Measurements from ENCODE around the gene POU3F2. TPM values are rescaled to one million over a fixed set of nuclear protein-coding genes. Genes with fewer than 3 reads are reported as not detected.

Gene POU3F2
- total and polyA plus RNA-seq, 2 donors (not counting 1 experiment from before 2014, with no cell fraction given), result not detected

- Histone ChIP-seq H3K27me3 (replicated peaks in 1 of 4; ENCODE audit: control extremely low read depth in 1 of 4, control insufficient read depth in 3 of 4, insufficient read depth in 4 of 4, low read length in 3 of 4) (peaks cover 5 to 90% (median 76%) of the 10 kb centered on the region in 4 experiments), H3K79me2 (ENCODE audit: control insufficient read depth, insufficient read depth, low read length) (no peaks in the 10 kb centered on the region), H3K9ac (ENCODE audit: low read length) (no peak overlapping the region), H3K36me3 (replicated peaks in 1 of 2; ENCODE audit: control extremely low read depth in 1 of 2, control insufficient read depth in 1 of 2, extremely low read depth in 1 of 2, insufficient read depth in 2 of 2, low read length in 1 of 2) (no peaks in the 10 kb centered on the region), H4K20me1 (ENCODE audit: control insufficient read depth, insufficient read depth, low read length, poor library complexity, severe bottlenecking) (no peaks in the 10 kb centered on the region), H3K9me3 (ENCODE audit: control extremely low read depth in 1 of 3, control insufficient read depth in 2 of 3, insufficient read depth in 1 of 3, low read length in 2 of 3) (peaks cover 0 to 35% (median 0%) of the 10 kb centered on the region in 3 donors), H3K4me1 (ENCODE audit: control insufficient read depth in 2 of 2, insufficient read depth in 2 of 2, low read length in 2 of 2) (peaks cover 14 to 37% of the 10 kb centered on the region in 2 donors), H3K4me2 (replicated peaks; ENCODE audit: low read depth, low read length, poor library complexity, severe bottlenecking) (no peak overlapping the region), H2AFZ (ENCODE audit: insufficient read depth, low read depth, low read length, poor library complexity, severe bottlenecking) (no peak overlapping the region), H3K4me3 (ENCODE audit: control extremely low read depth in 1 of 5, extremely low read depth in 1 of 5, insufficient read depth in 1 of 5, low read depth in 2 of 5, low read length in 4 of 5) (no peak overlapping the region), H3K27ac (ENCODE audit: low read length in 2 of 2) (no peak overlapping the region)
- TF ChIP-seq CTCF (IDR thresholded peaks at IDR 0.05) (no peak), EZH2 (IDR thresholded peaks at IDR 0.05; ENCODE audit: borderline replicate concordance, insufficient read depth, low read depth, low read length, poor library complexity, severe bottlenecking) (no peak)
- POLR2A ChIA-PET, result no interaction called here
- intact Hi-C loops (cut with micrococcal nuclease), result loop anchor here (5.0 kb wide), 1 partner anchor 787 kb away; no protein-coding TSS in a partner anchor
- 9% methylated on average over 15 of the region's 19 CpGs for WGBS (ENCODE audit: insufficient coverage)
- H3K27ac Mint-ChIP-seq, result no peak overlapping the region
- H3K4me1 Mint-ChIP-seq, result peaks cover 24% of the 10 kb centered on the region
- H3K27me3 Mint-ChIP-seq, result peaks cover 77% of the 10 kb centered on the region
- DNase-seq, result peak; percentile 13
- no peak overlapping the region for H3K4me3 Mint-ChIP-seq
- CTCF ChIA-PET, result no interaction called here
- no peaks in the 10 kb centered on the region for H3K9me3 Mint-ChIP-seq (ENCODE audit: insufficient read depth)
- ATAC-seq (ENCODE audit: low read depth), result no peak
These were observed 8.7 kb upstream of the POU3F2 start for GRCh38 chr6:98825600-98826230.

Data from B cell (primary cell).